GM21515 (cell line): Measurements from ENCODE around the gene GORASP2.
A peak's percentile ranks its signal among the peaks of the same experiment; 100 is the strongest.

Source experiments
- ATAC-seq: cut with Tn5 transposase; IDR thresholded peaks from one replicate; pipeline ENCODE4 v1.9.1; 2021; ENCODE audit not compliant: unreplicated experiment

Gene GORASP2

DNA sequence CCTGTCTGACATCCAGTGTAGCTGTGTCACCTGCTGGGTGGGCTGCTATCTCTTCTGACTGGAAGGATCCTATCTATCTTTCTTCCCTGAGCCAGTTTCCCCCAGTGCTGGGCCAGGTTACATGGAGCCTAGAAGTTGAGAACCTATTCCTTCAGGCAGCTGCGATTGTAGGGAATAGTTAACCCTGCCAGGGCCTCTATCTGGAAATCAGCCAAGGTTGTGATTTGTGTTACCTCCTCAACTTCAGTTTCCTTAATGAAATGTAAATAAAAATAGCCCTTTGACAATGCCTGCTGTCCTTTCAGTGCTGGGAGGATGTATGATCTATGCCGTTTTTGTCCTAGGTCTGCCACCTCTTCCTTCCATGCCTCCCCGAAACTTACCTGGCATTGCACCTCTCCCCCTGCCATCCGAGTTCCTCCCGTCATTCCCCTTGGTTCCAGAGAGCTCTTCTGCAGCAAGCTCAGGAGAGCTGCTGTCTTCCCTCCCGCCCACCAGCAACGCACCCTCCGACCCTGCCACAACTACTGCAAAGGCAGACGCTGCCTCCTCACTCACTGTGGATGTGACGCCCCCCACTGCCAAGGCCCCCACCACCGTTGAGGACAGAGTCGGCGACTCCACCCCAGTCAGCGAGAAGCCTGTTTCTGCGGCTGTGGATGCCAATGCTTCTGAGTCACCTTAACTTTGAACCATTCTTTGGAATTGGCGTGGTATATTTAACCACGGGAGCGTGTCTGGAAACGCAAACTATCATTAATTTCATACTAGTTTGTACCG is 36.6 kb downstream of the GORASP2 start:
- ATAC-seq, result no peak

DNA sequence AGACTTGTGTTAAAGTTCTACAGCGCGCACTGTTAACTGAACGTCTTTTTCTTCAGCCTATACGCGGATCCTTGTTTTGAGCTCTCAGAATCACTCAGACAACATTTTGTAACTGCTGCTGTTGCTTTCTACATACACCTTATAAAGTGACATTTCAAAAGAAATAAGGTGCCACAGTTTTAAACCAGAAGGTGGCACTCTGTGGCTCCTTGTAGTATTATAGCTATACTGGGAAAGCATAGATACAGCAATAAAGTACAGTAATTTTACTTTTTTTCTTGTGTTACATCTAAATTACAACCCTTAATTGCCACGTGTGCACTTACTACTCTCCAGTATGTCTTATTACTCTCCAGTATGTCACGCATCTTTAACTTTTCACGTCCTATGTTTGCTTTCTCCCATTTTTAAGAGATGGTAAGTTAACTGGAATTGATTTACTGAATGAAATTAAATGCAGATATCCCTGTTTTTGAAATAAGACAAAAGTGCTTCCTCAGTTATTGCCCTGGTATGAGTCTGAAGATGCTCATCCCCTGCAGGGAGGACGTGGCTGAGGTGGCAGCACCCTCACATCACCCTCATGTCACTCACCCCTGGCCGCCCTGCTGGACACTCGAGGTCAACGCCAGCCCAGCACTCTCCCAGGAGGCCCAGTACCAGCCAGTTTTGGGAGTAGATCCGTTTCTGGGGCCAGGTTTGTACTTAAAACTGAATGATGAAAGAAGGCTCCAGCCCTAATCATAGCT is 37.8 kb downstream of the GORASP2 start:
- ATAC-seq, result no peak

DNA sequence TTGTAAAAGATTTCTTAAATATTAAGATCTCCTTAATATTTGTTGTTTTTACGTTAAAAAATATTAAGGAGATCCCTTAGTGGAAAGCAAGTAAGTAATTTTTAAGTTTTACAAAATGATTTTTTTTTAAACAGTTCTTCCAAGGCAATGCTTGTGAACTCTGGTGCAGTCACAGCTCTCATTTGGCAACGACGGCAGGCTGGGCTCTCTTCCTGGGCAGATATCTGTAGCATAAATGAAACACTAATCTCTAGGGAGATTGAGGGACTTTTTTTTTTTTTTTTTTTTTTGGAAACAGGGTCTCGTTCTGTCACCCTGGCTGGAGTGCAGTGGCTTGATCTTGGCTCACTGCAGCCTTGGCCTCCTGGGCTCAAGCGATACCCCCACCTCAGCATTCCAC is 38.5 kb downstream of the GORASP2 start:
- ATAC-seq, result no peak

DNA sequence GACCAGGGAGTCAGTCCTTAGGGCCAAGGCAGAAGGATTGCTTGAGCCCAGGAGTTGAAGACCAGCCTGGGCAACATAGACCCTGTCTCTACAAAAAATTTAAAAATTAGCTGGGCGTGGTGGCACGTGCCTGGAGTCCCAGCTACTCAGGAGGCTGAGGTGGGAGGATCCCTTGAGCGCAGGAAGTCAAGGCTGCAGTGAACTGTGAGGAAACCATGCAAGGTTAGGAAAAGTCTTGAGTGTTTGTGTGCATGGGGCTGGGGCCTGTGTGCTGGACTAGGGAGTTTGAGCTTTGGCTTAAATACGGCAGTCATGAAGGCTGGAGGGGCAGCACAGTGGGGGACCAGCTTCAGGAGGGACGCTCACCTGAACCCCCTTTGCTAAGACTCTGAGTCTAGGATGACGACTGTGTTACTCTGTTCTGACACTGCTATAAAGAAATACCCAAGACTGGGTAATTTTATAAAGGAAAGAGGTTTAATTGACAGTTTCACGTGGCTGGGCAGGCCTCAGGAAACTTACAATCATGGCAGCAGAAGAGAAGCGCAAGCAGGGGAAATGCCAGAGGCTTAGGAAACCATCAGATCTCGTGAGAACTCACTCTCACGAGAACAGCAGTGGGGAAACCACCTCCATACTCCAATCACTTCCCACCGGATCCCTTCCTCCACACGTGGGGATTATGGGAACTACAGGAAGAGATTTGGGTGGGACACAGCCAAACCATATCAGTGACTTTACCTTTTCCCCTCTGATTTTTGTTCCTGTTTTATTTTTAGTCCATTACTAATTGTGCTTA is 39.4 kb downstream of the GORASP2 start:
- ATAC-seq, result no peak

DNA sequence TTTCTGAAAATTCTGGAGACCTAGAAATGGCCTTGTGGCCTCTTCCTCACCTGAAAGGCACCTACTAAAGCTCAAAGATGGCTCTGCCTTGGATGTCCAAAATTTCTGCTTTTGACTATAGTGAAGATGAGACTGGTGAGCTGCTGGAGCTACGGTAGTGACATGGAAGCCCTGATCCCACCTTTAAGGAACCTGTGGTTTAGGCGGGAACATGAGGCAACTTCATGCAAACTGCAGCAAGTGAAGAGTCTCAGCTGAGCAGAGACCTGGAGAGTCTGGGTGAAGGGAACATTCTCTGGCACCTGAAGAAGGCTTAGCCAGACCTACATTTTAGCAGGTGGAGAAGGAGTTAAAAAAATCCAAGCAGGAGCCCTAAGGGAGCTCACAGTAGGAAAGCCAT is 40.0 kb downstream of the GORASP2 start:
- no peak for ATAC-seq

DNA sequence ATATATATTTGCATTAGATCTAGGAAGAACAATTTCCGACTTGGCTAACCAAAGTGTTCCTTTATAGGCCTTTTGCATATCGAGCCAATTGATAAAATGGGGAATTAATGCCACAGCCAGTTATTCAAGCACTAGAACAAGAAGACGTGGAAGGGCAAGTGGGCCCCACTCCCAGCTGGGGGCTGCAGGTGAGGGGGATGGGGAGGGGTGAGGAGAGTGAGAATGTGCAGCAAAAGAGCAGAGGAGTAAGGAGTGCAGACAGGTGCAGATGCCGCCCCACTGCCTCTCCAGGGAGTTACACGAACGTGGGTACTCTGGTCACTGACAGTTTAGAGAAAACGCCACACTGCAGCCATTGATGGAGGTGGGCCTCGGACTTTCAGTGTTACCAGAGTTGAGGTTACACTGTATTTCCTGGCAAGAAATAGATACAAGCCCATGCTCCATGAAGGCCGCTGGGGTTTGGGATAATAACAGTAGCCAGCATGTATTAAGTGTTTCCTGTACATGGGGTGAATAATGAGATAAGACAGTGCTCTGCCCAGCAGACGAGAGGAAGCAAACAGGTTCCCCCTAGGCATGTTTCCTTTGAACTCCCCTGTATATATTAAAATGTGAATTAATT is 40.9 kb downstream of the GORASP2 start:
- ATAC-seq, result no peak

DNA sequence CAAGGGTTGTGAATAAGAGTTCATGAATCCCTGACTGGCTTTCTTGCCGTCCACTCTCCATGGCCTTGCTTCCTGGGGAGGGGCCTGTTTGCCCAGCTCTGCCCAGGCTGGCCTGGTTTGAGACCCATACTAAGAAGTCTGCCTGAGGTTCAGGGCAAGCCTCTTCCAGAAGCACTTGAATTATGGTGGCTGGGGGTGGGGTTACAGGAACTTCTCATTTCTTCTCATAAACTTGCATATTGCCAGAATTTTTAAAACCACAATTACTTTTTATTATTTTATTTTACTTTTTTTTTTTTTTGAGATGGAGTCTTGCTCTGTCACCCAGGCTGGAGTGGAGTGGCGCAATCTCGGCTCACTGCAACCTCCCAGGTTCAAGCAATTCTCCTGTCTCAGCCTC is 42.0 kb downstream of the GORASP2 start:
- ATAC-seq, result no peak

DNA sequence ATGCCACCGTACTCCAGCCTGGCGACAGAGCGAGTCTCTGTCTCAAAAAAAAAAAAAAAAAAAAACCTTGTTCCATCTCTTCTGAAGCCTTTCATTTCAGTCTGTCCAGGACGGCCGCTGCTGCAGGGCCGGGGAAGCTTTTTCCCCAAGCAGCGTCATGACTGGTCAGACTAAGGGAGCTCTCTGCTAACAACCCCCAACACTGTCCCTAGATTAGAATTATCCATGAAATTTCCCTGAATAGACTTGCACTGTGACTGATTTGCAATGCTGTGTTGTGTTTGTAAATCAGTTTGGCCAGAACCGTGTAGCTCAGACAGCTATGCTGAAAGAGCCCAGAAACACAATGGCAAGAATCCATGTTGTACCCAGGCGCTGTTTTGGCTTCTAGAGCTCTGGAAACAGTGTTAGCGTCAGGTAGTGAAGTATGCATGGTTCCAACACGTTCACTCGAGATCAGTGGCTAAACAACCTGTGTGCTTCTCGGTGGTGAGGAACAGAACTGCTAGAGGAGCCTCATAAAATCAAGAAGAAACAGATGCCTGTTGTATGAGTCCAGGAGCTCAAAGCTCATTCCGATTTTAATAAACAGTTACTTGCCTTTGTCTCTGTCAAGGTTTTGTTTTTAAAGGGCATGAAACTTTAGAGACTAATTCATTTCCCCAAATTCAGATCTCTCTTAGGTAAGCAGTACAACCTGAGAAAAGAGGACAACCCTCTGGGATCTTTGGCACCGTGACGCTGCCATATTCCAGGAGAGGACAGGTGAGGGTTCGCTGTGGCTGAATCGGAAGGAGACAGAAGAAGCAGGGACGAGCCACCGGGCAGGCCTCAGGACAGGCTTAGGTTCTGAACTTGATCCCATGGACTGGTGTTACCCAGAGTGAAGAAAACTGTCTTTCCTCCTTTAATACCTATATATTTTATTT is 43.5 kb downstream of the GORASP2 start:
- ATAC-seq, result no peak

DNA sequence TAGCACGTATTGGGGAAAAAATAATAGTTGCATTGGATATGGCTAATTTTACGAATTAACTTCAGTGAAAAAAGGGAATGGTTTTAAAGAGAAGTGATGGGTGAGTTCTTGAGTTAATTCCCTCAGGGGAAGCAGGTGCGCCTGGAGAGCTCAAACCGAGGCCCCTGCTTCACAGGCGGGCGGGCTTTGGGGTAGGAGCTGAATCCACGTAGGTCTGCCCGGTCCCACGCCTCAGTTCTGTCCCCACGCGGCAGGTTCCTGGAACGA is 44.1 kb downstream of the GORASP2 start:
- ATAC-seq, result no peak

DNA sequence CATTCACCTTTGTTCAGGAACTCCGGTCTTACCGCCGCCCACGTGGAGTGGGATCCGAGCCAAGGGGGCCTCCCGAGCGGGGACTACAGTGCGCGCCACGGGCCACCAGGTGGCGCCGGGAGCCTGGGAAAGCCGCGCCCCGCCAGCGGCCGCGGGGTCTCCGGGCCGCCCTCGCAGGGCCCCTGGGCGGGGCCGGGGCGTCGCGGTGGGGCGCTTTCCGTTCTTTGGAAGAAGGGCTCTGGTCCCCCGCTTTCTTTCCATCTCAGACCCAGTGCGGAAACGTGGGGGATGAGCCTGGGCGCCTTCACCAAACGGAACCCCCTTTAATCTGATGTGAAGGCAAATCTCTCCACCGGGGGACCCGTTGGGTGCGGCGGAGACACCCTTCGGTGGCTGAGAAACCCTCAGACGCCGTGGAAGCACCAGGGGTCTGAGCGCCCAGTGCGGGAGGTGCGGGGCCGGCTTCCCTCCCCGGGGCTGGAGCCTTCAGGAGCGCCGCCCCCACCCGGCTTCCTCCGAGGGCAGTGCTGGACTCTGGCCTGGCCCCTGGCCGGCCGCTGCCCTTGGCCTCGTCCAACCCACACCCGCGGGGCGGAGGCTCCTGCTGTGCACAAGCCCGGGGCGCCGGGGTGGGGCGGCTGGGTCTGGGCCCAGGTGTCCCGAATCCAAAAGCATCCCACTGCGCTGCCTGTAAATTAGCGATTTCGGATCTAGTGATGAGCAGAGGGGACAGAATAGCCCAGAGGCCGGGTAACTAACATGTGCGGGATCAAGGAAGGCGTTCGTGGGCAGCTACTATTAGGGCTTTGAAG is 44.6 kb downstream of the GORASP2 start:
- peak; percentile 91 for ATAC-seq

DNA sequence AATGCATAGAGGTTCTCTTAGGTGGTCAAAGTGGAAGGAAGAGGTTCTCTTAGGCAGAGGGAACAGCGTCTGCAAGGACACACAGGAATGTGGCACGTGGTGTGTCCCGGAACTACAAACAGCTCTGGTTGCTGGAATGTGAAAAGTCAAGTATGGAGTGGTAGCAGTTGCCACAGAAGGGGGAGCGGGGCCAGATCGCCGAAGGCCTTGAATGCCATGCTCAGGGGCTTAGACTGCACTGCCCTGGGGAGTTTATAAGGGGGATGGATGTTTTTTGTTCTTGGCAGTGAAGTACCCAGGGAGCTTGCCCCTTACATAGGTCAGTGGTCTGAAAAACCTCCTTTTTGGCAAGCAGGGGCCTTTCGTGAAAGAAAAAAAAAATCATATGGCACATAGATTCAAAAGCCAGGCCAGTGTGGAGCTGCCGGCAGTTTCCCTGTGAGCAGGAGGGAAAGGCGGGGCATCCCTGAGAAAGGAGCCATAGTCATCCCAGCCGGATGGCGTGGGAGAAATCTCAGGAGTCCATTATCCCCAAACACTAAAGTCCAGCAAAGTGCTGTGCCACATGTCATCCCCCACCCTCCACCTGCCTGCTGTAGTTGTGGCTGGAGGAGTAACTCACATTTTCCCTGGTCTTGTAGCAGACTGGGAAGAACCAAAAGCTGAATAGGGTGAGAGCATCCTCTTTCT is 45.4 kb downstream of the GORASP2 start:
- no peak for ATAC-seq

DNA sequence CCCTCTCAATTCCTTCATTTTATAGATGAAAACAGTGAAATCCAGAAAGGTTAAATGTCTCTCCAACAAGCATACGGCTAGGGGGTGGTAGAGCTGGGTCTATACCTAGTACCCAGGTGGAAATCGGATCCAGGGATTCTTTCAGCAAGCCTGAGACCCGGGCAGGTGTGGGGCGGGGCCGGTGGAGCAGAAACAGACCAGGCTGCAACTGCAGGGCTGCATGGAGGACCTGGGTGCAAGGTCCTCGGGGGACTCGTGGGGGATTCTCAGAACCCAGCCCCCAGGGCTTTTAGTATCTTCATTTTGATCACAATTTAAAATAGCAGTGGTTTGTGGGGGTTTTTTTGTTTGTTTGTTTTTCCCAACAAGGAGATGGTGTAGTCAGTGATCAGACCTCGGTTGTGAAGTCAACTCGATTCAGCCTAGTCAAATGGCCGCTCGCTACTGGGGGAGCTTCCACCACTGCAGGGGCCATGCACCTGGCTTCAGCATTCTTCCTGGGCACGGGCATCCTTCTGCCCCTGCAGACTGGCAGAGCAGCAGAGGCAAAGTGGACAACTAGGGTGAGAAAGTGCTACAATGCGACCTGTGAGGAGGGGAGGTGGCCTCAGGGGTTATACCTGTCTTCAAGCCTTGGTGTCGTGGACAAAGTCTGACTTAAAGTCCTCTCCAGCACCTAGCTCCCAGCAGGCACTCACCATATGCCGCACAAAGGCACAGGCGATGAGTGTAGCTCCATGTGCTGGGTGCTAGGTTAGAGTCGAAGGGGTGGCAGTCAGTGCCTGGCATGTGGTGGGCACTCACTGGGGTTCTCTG is 46.3 kb downstream of the GORASP2 start:
- ATAC-seq, result no peak

DNA sequence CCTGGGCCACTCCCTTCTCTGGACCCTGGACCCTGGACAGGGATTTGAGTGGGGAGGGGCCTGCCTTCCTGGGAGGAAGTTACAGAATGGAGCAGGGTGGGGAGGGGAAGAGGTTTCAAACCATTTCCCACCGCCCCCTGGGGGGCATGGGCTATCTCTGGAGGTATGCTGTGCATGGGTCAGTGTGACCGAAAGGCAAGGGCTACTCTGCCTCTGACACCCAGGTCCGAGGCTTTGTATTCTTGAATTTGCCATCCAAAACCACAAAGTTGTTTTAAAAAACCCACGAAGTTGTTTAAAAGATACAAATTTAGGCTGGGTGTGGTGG is 46.9 kb downstream of the GORASP2 start:
- no peak for ATAC-seq

DNA sequence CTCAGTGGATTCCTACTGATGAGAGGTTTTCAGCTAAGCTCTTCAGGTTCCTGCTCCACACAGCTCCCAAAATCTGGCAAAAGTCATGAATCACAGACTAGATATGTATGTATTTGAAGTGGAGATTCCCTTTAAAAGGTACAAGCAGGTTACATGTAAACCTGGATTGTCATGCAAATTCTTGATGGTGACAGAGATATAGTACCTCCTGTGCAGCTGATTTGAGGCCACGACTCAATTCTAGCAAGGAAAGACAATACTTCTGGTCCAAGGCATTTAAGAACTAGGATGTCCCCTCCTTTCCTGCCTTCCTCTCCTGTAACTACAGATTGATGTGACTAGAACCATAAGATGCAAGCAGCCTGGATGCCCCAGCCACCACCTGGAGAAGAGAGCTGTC is 55.0 kb downstream of the GORASP2 start:
- no peak for ATAC-seq

DNA sequence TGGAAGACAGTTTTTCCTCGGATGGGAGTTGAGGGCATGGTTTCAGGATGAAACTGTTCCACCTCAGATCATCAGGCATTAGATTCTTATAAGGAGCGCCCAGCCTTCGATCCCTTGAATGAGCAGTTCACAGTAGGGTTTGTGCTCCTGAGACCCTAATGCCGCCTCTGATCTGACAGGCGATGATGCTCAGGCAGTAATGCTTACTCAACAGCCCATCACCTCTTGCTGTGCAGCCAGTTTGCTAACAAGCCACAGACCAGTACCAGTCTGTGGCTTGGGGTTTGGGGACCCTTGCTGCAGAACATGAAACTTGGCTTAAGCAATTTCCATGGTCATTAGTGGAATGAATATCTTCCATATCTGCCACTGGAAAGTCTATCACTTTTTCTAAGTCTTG is 56.4 kb downstream of the GORASP2 start:
- ATAC-seq, result no peak

DNA sequence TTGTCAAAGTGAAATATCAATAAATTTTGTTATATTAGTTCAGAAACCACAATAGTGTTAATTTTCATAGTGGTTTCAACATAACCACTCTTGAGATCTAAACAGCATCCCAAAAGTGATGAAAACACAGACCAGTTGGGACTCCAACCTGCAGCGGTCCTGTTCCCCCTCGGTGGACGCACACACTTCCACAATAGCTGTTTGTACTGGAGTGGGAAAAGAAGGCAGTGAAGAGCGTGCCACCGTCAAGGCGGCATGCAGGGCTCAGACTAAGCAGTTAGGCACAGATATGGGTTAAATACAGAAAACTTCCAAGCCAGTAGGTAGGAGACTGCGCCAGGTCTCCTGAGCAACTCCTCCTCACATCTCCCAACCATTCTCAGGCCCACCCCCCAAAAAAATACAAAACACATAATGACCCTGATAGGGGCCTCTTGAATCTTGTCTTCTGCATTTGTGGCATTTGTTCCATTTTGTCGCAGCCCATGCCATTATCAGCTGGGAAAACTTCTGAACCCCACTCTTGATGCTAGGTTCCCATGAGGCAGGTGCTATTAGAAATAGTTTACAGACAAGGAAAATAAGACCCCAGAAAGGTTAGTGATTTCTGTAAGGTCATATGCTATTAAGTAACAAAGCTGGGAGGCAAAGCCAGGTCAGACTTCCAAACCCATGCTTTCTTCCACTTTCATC is 57.7 kb downstream of the GORASP2 start:
- no peak for ATAC-seq

DNA sequence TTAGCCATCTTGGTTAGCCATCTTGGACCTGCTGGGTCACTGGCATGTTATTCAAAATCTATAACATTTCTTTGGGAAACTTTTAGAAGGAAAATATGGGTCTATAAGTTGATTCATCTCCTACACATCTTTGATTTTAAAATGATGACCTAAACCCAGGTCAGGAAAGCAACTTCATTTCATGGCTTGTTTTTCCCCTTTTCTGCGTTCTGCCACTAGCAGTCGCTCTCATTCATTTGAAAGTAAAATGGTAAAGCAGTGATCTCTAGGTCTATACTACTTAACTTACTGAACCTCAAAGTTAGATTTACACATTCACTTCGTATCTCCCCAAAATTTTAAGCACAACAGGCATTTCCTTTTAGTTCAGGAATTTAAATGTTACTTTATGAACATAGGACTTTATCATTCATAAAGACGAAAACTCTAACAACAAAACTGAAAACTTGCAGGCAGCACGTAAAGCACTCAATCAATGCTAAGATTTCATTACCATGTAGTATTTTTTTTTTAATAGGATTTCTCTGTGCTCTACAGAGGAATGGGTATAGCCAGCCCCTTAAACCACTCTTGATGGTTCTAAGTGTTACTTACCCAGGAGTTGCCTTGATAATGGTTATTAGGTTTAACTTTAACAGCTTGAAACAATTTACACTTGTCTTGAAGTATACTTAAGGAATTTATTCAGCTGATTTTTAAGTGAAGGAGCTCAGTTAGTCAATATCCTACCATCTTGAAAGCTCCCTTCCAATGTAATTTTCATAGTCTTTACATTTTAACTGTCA is 62.5 kb downstream of the GORASP2 start:
- no peak for ATAC-seq
